Activated T-helper 1 cell treated with Interleukin-2 at 50 U/mL for 16 hours (primary cell): ENCODE data around the gene PTPRN2.

Experiments used
- DNase-seq: peaks from one replicate; pipeline ENCODE4 v3.0.0-alpha.2; 2020; ENCODE audit warnings: low read depth

The PTPRN2 gene

DNA sequence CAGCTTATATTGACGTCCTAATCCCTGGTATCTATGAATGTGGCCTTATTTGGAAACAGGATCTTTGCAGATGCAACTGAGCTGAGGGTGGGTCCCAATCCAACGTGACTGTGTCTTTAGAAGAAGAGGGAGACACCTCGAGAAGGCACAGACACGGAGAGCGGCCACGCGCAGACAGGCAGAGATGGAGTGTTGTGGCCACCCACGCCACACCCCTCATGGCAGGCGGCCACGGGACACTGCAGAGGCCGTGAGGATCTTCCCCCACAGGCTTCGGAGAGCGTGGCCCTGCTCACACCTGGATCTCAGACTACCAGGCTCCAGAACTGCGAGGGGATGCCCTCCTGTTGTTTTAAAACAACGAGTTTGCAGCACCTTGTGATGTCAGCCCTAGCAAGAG, 1005.9 kb downstream of the PTPRN2 start:
- DNase-seq, result no peak

DNA sequence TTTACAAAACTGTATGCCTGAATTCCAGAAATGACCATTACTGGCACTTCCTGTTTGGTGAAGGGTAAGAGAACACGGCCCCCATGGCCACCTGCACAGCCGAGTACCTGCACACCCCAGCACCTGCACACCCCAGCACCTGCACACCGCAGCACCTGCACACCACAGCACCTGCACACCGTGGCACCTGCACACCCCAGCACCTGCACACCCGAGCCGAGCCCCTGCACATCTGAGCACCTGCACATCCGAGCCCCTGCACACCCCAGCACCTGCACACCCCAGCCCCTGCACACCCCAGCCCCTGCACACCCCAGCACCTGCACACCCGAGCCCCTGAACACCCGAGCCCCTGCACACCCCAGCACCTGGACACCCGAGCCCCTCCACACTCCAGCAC, 1007.3 kb downstream of the PTPRN2 start:
- DNase-seq, result no peak

DNA sequence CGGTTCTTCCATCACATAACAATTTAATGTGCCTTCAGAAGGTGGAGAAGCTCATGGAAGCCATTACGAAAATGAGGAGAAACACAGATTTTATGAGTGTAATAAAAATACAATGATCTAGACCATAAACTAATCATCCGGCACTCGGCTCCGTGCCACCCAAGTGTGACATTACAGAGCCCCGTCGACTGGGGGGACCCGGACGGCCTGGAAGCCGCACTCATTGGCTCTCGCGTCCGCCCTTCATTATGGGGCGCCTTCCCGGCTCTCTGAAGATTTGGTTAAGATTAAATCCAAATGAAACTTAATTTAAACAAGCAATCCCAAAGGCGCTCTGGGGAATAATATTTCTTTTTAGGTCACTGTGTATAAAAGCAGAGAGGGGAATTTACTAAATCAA, 1008.2 kb downstream of the PTPRN2 start:
- DNase-seq, result no peak

GRCh38 chr7:157577796-157578339, 1009.8 kb downstream of the PTPRN2 start:
- DNase-seq, result no peak

GRCh38 chr7:157577061-157577460, 1010.6 kb downstream of the PTPRN2 start:
- DNase-seq, result no peak

DNA sequence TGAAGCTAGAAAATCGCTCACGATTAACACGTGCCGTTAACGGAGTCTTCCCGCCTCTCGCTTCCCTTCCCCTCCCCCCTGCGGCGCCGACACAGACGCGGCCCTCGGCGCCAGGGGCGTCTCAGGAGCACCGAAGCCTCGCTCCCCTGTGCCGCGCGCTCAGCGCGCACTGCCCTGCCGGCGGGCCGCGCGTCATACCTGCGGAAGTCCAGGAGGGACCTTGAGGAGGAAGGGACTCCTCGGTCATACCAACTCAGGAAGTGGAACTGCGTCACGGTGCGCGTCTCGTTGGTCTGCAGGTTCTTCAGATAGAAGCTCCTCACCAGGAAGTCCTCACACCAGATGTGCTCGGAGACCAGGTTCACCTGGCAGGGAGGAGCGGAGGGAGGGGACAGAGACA, 1011.2 kb downstream of the PTPRN2 start:
- DNase-seq, result peak; percentile 43

DNA sequence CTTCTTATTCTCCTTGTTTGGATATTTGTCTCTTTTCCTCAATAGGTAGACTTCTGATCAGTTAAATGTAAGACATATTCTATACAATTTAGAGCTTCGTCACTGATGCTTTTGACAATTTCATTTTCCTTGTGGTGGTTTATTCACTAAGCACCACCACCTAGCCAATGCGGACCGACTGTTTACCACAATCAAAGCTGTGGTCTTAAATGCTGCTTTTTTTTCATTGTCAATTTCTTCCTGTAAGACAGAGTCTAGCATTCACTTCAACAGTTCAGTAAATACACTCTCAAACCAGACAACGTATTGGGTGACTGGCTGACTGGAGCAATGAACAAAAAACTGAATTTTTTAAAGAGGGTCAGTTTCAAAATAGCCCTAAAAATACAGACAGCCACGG, 1011.8 kb downstream of the PTPRN2 start:
- no peak for DNase-seq

- DNase-seq, result no peak
These were observed 1012.6 kb downstream of the PTPRN2 start for GRCh38 chr7:157574914-157575586.

DNA sequence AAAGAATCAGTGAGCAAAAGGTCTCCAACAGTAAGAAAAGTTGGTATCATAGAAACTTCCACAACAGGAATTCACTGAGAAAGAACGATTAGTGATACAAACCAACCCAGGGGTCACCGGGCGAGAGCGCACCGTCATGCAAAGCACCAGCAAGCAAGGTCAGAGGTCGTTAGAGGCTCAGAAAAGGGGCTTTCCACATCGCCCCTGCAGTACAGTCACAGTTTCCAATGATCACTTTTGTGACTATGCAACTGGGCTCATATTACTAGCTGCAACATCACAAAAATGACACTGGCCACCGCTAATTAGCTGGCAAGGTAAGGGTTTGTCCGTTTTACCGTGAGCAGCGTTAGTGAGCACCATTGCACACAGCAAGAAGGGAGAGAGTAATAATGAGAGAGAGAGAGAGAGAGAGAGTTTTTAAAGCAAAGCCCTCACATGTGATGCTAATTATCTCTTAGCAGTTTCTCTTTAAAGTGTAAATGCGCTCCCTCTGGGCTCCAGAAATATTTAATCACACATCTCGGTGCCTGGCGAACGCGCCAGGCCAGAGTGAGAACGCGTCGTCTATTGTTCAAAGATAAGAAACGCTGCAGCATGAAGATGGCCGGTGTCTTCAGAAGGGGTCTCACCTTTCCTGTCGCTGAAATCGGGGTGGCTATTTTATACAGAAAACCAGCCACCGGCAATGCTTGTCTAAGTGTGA, 1013.4 kb downstream of the PTPRN2 start:
- no peak for DNase-seq

- DNase-seq, result no peak
These were observed 1014.4 kb downstream of the PTPRN2 start for GRCh38 chr7:157573244-157573643.

DNA sequence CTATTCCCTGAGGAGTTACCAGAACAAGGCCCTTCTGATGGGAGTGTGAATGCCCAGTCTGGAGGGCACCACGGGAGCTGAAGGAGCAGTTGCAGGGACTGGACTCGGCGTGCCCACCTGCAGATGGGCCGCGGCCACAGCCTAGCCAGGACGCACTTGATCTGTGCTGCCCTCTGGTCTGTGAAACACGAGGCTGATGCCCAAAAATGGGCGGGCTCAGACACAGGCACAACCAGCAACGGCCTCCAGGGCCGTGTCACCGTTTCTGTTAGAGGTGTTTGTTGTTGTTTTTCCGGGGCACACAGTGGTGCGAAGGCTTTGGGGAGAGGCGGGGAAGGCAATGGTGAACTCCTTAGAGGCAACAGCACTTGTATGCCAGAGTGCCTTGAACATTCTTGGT, 1015.0 kb downstream of the PTPRN2 start:
- DNase-seq, result no peak

GRCh38 chr7:157570531-157571200, 1017.0 kb downstream of the PTPRN2 start:
- no peak for DNase-seq

GRCh38 chr7:157569967-157570366, 1017.7 kb downstream of the PTPRN2 start:
- no peak for DNase-seq

DNA sequence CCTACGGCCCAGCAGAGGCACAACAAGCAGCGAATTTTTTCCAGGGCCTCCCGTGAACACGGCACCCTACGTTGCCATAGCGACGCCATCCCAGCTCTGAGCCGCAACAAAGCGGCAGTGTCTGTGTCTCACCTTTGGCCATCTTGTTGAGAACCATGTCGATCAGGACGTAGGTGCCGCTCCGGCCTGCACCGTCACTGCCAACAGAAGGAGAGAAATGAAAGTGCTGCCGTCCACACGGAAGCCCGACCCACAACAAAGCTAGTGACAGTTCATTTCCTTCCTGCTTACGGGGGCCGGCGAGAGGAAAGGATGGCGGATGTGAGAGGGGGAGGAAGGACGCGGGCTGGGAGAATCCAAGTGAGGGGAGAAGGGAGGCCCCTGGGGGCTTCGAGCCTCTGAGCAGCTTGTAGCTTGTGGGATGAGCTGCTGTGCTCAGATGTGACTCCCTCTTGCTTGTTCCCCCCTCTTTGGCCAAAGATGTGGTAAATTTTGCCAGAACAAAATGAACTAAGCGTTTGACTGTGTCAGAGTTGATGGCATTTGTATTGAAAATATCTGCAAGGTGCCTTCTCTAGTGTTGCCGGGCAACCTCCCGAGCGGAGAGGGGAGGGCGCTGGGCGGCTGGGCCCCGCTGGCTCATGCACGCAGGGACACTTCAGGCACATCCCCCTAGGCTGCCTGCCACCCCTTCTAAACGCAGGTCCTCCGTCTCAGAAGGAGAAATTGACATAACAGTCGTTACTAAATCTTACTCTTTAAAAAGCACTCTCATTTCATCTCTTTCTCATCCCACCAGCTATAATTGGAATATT, 1018.6 kb downstream of the PTPRN2 start:
- DNase-seq, result peak; percentile 21

DNA sequence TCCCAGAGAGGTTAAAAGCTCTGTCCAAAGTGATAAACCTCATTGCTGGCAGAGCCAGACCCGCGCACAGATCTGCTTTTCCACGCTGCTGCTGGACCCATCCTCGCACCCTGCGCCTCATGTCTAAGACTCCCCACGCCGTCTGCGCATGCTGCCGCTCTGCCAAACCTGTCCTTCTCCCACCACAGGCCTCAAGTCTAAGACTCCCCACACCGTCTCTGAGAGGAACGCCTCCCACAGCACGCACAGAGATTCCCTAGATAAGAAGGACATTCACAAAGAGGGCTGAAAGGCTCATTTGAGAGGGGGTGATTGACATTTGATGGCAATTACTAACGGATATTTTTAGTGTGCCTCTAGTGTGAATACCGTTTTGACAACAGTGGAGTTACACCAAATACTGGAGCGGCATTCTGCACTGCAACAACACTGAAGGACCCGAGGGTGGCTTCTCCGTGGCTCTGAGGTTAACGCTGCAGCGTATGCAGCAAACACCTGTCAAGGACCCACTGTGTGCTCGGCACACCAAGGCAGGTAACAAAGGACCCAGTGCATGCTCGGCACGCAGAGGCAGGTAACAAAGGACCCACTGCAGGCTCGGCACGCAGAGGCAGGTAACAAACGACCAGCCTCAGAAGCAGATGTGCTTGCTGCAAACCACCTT, 1019.4 kb downstream of the PTPRN2 start:
- no peak for DNase-seq

DNA sequence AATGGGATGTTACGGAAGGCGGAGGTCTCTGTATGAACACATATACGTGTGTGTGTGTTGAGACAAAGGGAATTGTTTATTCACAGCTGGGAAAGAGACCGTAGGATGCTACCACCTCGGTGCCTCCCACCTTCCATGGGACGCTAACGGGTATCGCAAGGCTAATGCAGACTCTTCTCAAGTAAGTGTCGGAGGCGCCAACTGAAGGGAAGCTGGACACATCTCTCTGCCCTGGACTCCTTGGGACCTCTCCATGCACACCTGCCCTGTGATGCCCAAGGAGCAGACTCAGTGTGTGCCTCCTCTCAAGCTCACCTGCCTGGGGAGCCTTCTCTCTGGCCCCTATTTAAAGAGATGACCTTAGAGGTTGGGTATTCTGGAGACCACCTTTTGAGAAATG, 1020.0 kb downstream of the PTPRN2 start:
- DNase-seq, result no peak

DNA sequence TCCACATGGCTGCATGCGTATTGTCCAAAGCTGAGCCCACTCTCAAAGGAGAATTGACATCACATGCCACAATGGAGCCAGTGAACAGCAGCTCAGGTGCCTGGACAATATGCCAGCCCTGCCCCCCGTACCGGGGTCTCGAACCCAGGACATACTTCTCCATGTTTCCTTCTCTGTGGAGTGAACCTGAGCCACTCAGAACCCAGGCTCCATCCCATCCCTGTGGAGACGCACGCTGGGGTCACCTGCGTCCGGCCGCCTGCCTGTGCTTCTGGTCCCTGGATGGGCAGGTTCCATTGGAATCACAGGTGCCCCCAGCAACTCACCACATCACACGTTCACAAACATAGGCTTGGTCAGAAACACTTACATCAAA, 1021.0 kb downstream of the PTPRN2 start:
- DNase-seq, result no peak

DNA sequence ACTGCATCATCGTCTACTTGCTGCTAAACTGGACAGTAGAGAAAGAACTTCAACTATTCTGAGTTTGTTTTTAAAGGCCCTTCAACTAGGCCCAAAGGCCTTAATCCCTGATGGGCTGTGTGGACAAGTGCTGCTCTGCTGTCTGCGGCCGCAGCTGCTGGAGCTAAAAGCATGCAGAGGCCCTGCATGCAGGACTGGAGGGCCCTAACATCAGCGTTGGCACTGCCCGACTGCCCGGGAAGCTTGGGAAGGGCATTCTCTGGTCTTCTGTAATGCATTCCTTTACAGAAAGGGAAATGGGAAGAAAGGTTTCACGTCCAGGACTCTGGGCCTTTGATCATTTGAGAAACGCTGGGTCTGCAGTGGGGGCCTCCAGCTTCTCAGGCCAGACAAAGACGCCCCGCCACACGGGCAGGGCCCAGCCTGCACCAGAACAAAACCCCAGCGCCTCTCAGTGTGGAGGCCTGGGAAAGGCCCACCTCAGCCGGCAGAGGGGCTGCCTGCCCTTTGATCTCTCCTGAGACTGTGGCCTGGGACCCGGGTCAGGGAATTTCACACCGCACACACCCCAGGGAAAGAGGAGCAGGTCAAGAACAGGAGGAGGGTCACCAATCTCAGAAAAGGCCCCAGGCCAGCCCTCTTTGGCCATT, 1021.5 kb downstream of the PTPRN2 start:
- DNase-seq, result no peak

DNA sequence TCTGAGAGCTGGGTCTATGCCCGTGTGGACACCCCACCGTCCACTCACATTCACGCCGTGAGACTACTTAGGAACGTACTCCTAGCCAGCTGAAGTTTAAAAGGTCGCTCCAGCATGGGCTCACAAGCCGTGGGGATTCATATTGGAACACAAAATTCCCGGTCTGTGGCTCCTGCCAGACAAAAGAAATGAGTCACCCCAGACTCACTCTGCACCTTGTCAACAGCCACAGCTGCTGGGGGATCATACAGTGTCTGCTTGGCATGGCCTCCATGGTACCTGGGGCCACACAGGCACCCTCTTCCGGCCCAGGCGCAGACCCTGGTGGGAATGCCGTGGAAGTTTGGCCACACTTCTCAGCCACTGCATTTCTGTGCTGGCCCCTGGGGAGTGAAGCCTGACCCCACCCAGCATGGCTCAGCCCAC, 1022.4 kb downstream of the PTPRN2 start:
- DNase-seq, result no peak

DNA sequence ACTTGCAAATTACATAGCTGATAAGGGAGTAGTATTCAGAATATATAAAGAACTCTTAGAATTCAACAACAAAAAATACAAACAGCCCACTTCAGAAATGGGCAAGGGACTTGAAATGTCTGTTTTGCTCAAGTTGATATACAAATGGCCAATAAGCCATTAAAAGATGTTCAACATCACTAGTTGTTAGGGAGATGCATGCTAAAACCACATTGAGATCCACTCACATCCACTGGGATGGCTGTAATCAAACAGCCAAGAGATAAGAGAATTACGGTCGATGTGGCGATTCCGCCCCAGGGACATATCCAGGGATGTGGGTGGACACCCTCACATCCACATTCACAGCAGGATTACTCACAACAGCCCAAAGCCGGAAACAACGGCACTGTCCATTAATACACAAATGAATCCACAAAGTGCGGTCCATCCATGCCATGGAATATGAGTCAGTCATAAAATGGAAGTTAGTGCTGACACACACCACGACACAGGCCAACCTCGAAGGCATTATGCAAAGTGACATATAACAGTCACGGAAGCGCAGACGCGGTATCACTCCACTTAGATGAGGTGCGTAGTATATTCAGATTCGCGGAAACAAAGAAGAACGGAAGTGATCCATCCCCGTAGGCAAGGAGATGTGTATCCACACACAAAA, 1023.0 kb downstream of the PTPRN2 start:
- no peak for DNase-seq
